Measurements from ENCODE around the gene NFAM1.

GRCh38 chr22:42388130-42388797, 43.9 kb downstream of the NFAM1 start:
- TF ChIP-seq FOXK1 (CRISPR knock-in tag; IDR thresholded peaks at IDR 0.05; ENCODE audit: borderline replicate concordance, low read depth) (no peak), STAT6 (CRISPR knock-in tag; IDR thresholded peaks at IDR 0.05; ENCODE audit: borderline replicate concordance) (no peak), POLR2AphosphoS5 (IDR thresholded peaks at IDR 0.05; ENCODE audit: low read depth, low read length) (no peak), MIXL1 (CRISPR knock-in tag; IDR thresholded peaks at IDR 0.05) (no peak), SIN3A (IDR thresholded peaks at IDR 0.05; ENCODE audit: borderline replicate concordance, low read depth, low read length) (no peak), ZNF816 (CRISPR knock-in tag; IDR thresholded peaks at IDR 0.05; ENCODE audit: borderline replicate concordance) (no peak), NR2C2 (CRISPR knock-in tag; IDR thresholded peaks at IDR 0.05; ENCODE audit: borderline replicate concordance) (no peak), POLR2A (IDR thresholded peaks at IDR 0.05; ENCODE audit: insufficient read depth in 1 of 2, low read depth in 2 of 2, low read length in 2 of 2) (no peak), ZBTB3 (CRISPR knock-in tag; IDR thresholded peaks at IDR 0.05; ENCODE audit: borderline replicate concordance, low read depth) (no peak), NONO (IDR thresholded peaks at IDR 0.05) (no peak), NONO (CRISPR knock-in tag; conservative IDR thresholded peaks at IDR 0.05) (no peak)
